Measurements from ENCODE around the gene CBLB. TPM values are rescaled to one million over a fixed set of nuclear protein-coding genes. Genes with fewer than 3 reads are reported as not detected.

Gene CBLB
- total and polyA plus RNA-seq, 8 donors, result 30.7 to 49.3 (median 42.6) TPM

DNA sequence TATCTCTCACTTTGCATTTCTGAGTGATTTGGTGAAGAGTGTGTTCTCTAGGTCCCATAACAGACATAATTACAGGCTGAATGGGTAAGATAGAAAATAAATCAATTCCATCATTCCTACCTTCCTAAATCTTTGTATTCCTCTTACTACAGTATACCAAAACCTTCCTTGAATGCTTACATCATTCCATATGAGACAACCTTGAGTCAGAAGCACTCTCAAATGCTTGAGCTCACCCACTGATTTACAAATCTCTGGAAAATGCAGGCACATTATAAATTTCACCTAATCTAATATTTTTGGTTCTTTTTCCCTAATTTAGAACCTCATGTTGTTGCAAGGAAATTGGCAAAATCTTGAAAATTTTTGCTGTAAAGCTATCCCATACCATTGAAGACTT lies 239.1 kb downstream of the CBLB start:
- no peak for DNase-seq
- ATAC-seq, result no peak
- no peaks in the 10 kb centered on the region for H3K27me3 ChIP-seq
- no peaks in the 10 kb centered on the region for H3K9me3 ChIP-seq
- no peaks in the 10 kb centered on the region for H3K36me3 ChIP-seq
- TF ChIP-seq, protein P1, sequence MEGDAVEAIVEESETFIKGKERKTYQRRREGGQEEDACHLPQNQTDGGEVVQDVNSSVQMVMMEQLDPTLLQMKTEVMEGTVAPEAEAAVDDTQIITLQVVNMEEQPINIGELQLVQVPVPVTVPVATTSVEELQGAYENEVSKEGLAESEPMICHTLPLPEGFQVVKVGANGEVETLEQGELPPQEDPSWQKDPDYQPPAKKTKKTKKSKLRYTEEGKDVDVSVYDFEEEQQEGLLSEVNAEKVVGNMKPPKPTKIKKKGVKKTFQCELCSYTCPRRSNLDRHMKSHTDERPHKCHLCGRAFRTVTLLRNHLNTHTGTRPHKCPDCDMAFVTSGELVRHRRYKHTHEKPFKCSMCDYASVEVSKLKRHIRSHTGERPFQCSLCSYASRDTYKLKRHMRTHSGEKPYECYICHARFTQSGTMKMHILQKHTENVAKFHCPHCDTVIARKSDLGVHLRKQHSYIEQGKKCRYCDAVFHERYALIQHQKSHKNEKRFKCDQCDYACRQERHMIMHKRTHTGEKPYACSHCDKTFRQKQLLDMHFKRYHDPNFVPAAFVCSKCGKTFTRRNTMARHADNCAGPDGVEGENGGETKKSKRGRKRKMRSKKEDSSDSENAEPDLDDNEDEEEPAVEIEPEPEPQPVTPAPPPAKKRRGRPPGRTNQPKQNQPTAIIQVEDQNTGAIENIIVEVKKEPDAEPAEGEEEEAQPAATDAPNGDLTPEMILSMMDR (IDR thresholded peaks at IDR 0.05), result no peak
- intact Hi-C loops (cut with DNase I), result no loop called here
- no peak overlapping the region for H3K27ac ChIP-seq
- no peaks in the 10 kb centered on the region for H3K4me1 ChIP-seq
- H3K4me3 ChIP-seq, result no peak overlapping the region

DNA sequence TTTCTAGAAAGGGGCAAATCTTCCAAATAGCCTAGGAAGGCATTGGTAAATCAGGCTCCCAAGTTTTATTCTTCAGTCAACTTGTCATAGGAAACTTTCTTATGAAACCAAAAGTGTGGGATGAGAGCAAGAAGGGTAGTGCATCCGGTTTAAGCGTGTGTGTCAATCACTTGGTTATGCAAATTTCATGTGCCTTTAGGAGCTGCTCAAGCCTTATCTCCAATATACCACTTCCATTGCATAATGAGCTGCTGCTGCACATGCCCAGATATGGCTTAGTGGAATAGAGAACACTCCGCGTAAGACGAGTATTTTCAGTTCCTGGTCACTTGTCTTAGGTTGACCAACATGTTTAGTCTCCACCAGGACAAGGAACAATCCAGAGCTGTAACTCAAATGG lies 242.1 kb downstream of the CBLB start:
- ATAC-seq, result no peak
- DNase-seq, result no peak
- H3K36me3 ChIP-seq, result no peaks in the 10 kb centered on the region
- H3K9me3 ChIP-seq, result no peaks in the 10 kb centered on the region
- H3K27me3 ChIP-seq, result no peaks in the 10 kb centered on the region
- TF ChIP-seq, protein P1 (IDR thresholded peaks at IDR 0.05), result no peak
- H3K4me1 ChIP-seq, result no peaks in the 10 kb centered on the region
- no peak overlapping the region for H3K4me3 ChIP-seq
- intact Hi-C loops (cut with DNase I), result no loop called here
- H3K27ac ChIP-seq, result no peak overlapping the region

DNA sequence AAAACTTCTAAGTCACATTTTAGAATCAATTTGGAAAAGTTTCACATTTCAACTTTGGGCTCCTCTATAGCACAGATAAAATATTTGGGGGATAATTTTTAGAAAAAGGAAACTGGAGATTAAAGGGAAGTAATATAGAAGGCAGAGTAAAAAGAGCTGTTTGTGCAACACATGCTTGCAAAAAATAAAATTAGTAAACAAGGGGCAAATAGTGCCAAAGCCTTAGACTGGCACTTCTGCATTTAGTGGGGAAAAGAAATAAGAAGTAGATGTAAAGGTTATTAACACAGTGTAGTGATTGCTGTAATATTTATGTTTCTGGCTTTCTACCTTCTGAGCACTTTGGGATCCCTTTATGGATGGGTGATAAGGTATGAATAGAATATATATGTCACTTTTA lies 246.6 kb downstream of the CBLB start:
- TF ChIP-seq, protein P1 (IDR thresholded peaks at IDR 0.05), result no peak
- H3K9me3 ChIP-seq, result no peaks in the 10 kb centered on the region
- ATAC-seq, result no peak
- no peak for DNase-seq
- intact Hi-C loops (cut with DNase I), result no loop called here
- no peak overlapping the region for H3K27ac ChIP-seq
- no peaks in the 10 kb centered on the region for H3K4me1 ChIP-seq
- no peaks in the 10 kb centered on the region for H3K27me3 ChIP-seq
- no peak overlapping the region for H3K4me3 ChIP-seq
- H3K36me3 ChIP-seq, result no peaks in the 10 kb centered on the region

DNA sequence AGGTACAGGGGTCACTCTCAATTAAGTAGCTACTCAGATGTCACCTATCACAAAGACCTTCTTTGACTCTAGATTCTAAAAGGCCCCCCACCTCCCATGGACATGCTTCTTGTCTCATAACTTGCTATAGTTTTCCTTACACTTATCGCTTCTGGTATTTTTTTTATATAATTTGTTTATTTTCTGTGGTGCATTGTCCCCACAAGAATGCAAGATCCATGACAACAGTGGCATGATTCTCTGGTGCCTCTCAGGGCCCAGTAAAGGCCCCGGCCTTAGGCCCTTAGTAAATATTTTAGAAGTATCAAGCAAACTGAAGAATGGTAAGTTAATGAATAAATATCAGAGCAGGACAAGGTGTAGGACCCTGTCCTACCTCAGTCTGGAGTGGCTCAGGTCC lies 248.6 kb downstream of the CBLB start:
- TF ChIP-seq, protein P1 (IDR thresholded peaks at IDR 0.05), result no peak
- DNase-seq (no peak), ATAC-seq (no peak)
- Histone ChIP-seq H3K9me3 (no peaks in the 10 kb centered on the region), H3K36me3 (no peaks in the 10 kb centered on the region), H3K27ac (no peak overlapping the region), H3K4me1 (no peaks in the 10 kb centered on the region), H3K4me3 (no peak overlapping the region), H3K27me3 (no peaks in the 10 kb centered on the region)
- intact Hi-C loops (cut with DNase I), result no loop called here

DNA sequence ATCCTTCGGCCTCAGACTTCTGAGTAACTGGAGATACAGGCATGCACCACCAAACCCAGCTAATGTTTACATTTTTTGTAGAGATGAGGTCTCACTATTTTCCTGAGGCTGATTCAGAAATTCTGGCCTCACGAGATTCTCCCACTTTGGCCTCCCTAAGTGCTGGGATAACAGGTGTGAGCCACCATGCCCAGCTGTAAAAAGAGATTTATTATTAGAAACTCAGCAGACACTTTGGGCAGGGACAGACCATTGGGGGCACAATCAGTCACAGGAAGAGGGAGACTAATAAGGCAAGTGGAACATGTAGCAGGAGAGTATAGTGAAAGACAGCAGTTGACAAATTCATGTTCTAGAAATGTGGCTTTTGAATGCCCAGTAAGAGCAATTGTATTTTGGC lies 249.2 kb downstream of the CBLB start:
- no peaks in the 10 kb centered on the region for H3K36me3 ChIP-seq
- no peak for ATAC-seq
- H3K4me3 ChIP-seq, result no peak overlapping the region
- DNase-seq, result no peak
- H3K9me3 ChIP-seq, result no peaks in the 10 kb centered on the region
- H3K27ac ChIP-seq, result no peak overlapping the region
- intact Hi-C loops (cut with DNase I), result no loop called here
- TF ChIP-seq, protein P1 (IDR thresholded peaks at IDR 0.05), result no peak
- no peaks in the 10 kb centered on the region for H3K4me1 ChIP-seq
- no peaks in the 10 kb centered on the region for H3K27me3 ChIP-seq
